ENCODE measurements around the gene PDGFB. TPM values are rescaled to one million over a fixed set of nuclear protein-coding genes. Genes with fewer than 3 reads are reported as not detected.

The PDGFB gene
- polyA plus RNA-seq, 1 donor: 7.4 TPM

- WGBS (ENCODE audit: insufficient coverage, low lambda C conversion rate): 90% methylated on average over 2 of the region's 8 CpGs
- Histone ChIP-seq H3K4me3 (ENCODE audit: low read length) (no peak overlapping the region), H3K27ac (ENCODE audit: low read length) (no peak overlapping the region), H3K9me3 (ENCODE audit: control insufficient read depth, low read depth, low read length) (no peaks in the 10 kb centered on the region), H3K27me3 (ENCODE audit: control insufficient read depth, insufficient read depth, low read length) (peaks cover under 1% of the 10 kb centered on the region), H3K36me3 (ENCODE audit: control insufficient read depth, insufficient read depth, low read length) (no peaks in the 10 kb centered on the region), H3K4me1 (ENCODE audit: control insufficient read depth, insufficient read depth, low read length) (no peaks in the 10 kb centered on the region)
- DNase-seq: no peak
These were observed 63.4 kb downstream of the PDGFB start for GRCh38 chr22:39181356-39181755.

- Histone ChIP-seq H3K27me3 (ENCODE audit: control insufficient read depth, insufficient read depth, low read length) (peaks cover 11% of the 10 kb centered on the region), H3K4me1 (ENCODE audit: control insufficient read depth, insufficient read depth, low read length) (peaks cover 11% of the 10 kb centered on the region), H3K27ac (ENCODE audit: low read length) (no peak overlapping the region), H3K9me3 (ENCODE audit: control insufficient read depth, low read depth, low read length) (no peaks in the 10 kb centered on the region), H3K4me3 (ENCODE audit: low read length) (no peak overlapping the region), H3K36me3 (ENCODE audit: control insufficient read depth, insufficient read depth, low read length) (no peaks in the 10 kb centered on the region)
- WGBS (ENCODE audit: insufficient coverage, low lambda C conversion rate): no CpG with 5 or more reads among the region's 21 CpGs
- DNase-seq: no peak
These were observed 64.9 kb downstream of the PDGFB start for GRCh38 chr22:39179841-39180335.

- no CpG with 5 or more reads among the region's 6 CpGs for WGBS (ENCODE audit: insufficient coverage, low lambda C conversion rate)
- no peaks in the 10 kb centered on the region for H3K36me3 ChIP-seq (ENCODE audit: control insufficient read depth, insufficient read depth, low read length)
- DNase-seq: no peak
- no peak overlapping the region for H3K27ac ChIP-seq (ENCODE audit: low read length)
- H3K27me3 ChIP-seq (ENCODE audit: control insufficient read depth, insufficient read depth, low read length): peaks cover 14% of the 10 kb centered on the region
- no peaks in the 10 kb centered on the region for H3K9me3 ChIP-seq (ENCODE audit: control insufficient read depth, low read depth, low read length)
- H3K4me1 ChIP-seq (ENCODE audit: control insufficient read depth, insufficient read depth, low read length): peaks cover 16% of the 10 kb centered on the region
- no peak overlapping the region for H3K4me3 ChIP-seq (ENCODE audit: low read length)
These were observed 65.4 kb downstream of the PDGFB start for GRCh38 chr22:39179401-39179827.

GRCh38 chr22:39178206-39179111 is 66.3 kb downstream of the PDGFB start:
- Histone ChIP-seq H3K4me3 (ENCODE audit: low read length) (no peak overlapping the region), H3K27me3 (ENCODE audit: control insufficient read depth, insufficient read depth, low read length) (peaks cover 16% of the 10 kb centered on the region), H3K4me1 (ENCODE audit: control insufficient read depth, insufficient read depth, low read length) (peaks cover 25% of the 10 kb centered on the region), H3K9me3 (ENCODE audit: control insufficient read depth, low read depth, low read length) (no peaks in the 10 kb centered on the region), H3K36me3 (ENCODE audit: control insufficient read depth, insufficient read depth, low read length) (no peaks in the 10 kb centered on the region), H3K27ac (ENCODE audit: low read length) (no peak overlapping the region)
- 80% methylated on average over 6 of the region's 19 CpGs for WGBS (ENCODE audit: insufficient coverage, low lambda C conversion rate)
- DNase-seq: no peak

- Histone ChIP-seq H3K36me3 (ENCODE audit: control insufficient read depth, insufficient read depth, low read length) (no peaks in the 10 kb centered on the region), H3K9me3 (ENCODE audit: control insufficient read depth, low read depth, low read length) (no peaks in the 10 kb centered on the region), H3K4me1 (ENCODE audit: control insufficient read depth, insufficient read depth, low read length) (peaks cover 28% of the 10 kb centered on the region), H3K4me3 (ENCODE audit: low read length) (no peak overlapping the region), H3K27ac (ENCODE audit: low read length) (no peak overlapping the region), H3K27me3 (ENCODE audit: control insufficient read depth, insufficient read depth, low read length) (peaks cover 16% of the 10 kb centered on the region)
- no peak for DNase-seq
- no CpG with 5 or more reads among the region's 9 CpGs for WGBS (ENCODE audit: insufficient coverage, low lambda C conversion rate)
These were observed 67.0 kb downstream of the PDGFB start for GRCh38 chr22:39177791-39178190.

GRCh38 chr22:39177456-39177775 is 67.4 kb downstream of the PDGFB start:
- no peak overlapping the region for H3K4me3 ChIP-seq (ENCODE audit: low read length)
- no peaks in the 10 kb centered on the region for H3K36me3 ChIP-seq (ENCODE audit: control insufficient read depth, insufficient read depth, low read length)
- H3K27ac ChIP-seq (ENCODE audit: low read length): no peak overlapping the region
- no CpG with 5 or more reads among the region's 2 CpGs for WGBS (ENCODE audit: insufficient coverage, low lambda C conversion rate)
- DNase-seq: no peak
- peaks cover 28% of the 10 kb centered on the region for H3K4me1 ChIP-seq (ENCODE audit: control insufficient read depth, insufficient read depth, low read length)
- peaks cover 16% of the 10 kb centered on the region for H3K27me3 ChIP-seq (ENCODE audit: control insufficient read depth, insufficient read depth, low read length)
- no peaks in the 10 kb centered on the region for H3K9me3 ChIP-seq (ENCODE audit: control insufficient read depth, low read depth, low read length)

- Histone ChIP-seq H3K9me3 (ENCODE audit: control insufficient read depth, low read depth, low read length) (no peaks in the 10 kb centered on the region), H3K4me3 (ENCODE audit: low read length) (no peak overlapping the region), H3K36me3 (ENCODE audit: control insufficient read depth, insufficient read depth, low read length) (no peaks in the 10 kb centered on the region), H3K27ac (ENCODE audit: low read length) (no peak overlapping the region), H3K27me3 (ENCODE audit: control insufficient read depth, insufficient read depth, low read length) (peaks cover 16% of the 10 kb centered on the region), H3K4me1 (ENCODE audit: control insufficient read depth, insufficient read depth, low read length) (peaks cover 28% of the 10 kb centered on the region)
- WGBS (ENCODE audit: insufficient coverage, low lambda C conversion rate): no CpG with 5 or more reads among the region's 14 CpGs
- no peak for DNase-seq
These were observed 67.9 kb downstream of the PDGFB start for GRCh38 chr22:39176714-39177455.

- H3K4me1 ChIP-seq (ENCODE audit: control insufficient read depth, insufficient read depth, low read length): peaks cover 28% of the 10 kb centered on the region
These were observed 68.6 kb downstream of the PDGFB start for GRCh38 chr22:39176143-39176713.

GRCh38 chr22:39175353-39176142 is 69.2 kb downstream of the PDGFB start:
- no peak overlapping the region for H3K4me3 ChIP-seq (ENCODE audit: low read length)
- H3K27me3 ChIP-seq (ENCODE audit: control insufficient read depth, insufficient read depth, low read length): peaks cover 16% of the 10 kb centered on the region
- no peak for DNase-seq
- H3K27ac ChIP-seq (ENCODE audit: low read length): peak overlapping the region; percentile 54
- peaks cover 28% of the 10 kb centered on the region for H3K4me1 ChIP-seq (ENCODE audit: control insufficient read depth, insufficient read depth, low read length)
- no peaks in the 10 kb centered on the region for H3K36me3 ChIP-seq (ENCODE audit: control insufficient read depth, insufficient read depth, low read length)
- H3K9me3 ChIP-seq (ENCODE audit: control insufficient read depth, low read depth, low read length): peaks cover 2% of the 10 kb centered on the region
- no CpG with 5 or more reads among the region's 18 CpGs for WGBS (ENCODE audit: insufficient coverage, low lambda C conversion rate)

More at GRCh38 chr22:39176143-39176713, 68.6 kb downstream of the PDGFB start:
- DNase-seq: peak in 1 of 2 donors; percentile 41
- Histone ChIP-seq H3K4me3 (ENCODE audit: low read length) (no peak overlapping the region), H3K36me3 (ENCODE audit: control insufficient read depth, insufficient read depth, low read length) (no peaks in the 10 kb centered on the region), H3K27me3 (ENCODE audit: control insufficient read depth, insufficient read depth, low read length) (peaks cover 16% of the 10 kb centered on the region), H3K27ac (ENCODE audit: low read length) (peak overlapping the region; percentile 54), H3K9me3 (ENCODE audit: control insufficient read depth, low read depth, low read length) (peaks cover 2% of the 10 kb centered on the region)
- WGBS (ENCODE audit: insufficient coverage, low lambda C conversion rate): no CpG with 5 or more reads among the region's 23 CpGs
